HG03135 (cell line): ENCODE measurements around the gene CSH1.
"Not testable (repeated sequence)": the region's sequence is repeated elsewhere in the genome, so short reads cannot be mapped to it uniquely, and the experiment has no call there.

Source experiments
- ATAC-seq: cut with Tn5 transposase; IDR thresholded peaks from one replicate; pipeline ENCODE4 v1.9.1; 2021; ENCODE audit warnings: mild to moderate bottlenecking, moderate library complexity; ENCODE audit not compliant: unreplicated experiment

The CSH1 gene

DNA sequence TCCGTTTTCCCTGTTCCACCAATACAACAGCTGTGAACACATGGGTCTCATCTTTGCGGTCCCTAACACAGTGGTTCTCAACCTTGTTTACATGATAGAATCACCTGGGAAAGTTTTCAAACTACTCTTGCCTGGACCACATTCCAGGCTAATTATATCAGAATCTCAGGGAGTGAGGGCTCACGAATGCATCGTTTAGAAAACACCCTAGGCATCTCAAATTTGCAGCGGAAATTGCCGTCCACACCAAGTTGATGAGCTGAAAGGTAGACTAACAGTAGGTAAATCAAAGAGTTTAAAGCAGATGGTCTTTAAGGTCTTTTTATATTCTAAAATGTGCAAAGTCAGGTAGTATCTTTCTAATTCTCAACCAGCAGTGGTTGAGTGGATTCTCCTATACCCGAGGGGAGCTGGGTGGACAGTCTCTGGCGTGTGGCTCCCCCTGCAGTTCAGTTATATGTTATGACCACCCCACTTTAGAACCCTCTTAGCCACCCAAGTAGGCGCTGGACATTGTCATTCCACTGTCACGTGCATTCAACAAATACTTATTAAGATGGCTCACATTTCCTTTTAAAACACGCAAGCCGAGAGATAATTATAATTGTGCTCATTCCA, 10.9 kb upstream of the CSH1 start:
- not testable (repeated sequence) for ATAC-seq

- ATAC-seq = not testable (repeated sequence)
Observed at GRCh38 chr17:63904796-63905195, 8.4 kb upstream of the CSH1 start.

GRCh38 chr17:63903787-63904201, 7.4 kb upstream of the CSH1 start:
- ATAC-seq = not testable (repeated sequence)

GRCh38 chr17:63901971-63902370, 5.6 kb upstream of the CSH1 start:
- ATAC-seq = not testable (repeated sequence)

DNA sequence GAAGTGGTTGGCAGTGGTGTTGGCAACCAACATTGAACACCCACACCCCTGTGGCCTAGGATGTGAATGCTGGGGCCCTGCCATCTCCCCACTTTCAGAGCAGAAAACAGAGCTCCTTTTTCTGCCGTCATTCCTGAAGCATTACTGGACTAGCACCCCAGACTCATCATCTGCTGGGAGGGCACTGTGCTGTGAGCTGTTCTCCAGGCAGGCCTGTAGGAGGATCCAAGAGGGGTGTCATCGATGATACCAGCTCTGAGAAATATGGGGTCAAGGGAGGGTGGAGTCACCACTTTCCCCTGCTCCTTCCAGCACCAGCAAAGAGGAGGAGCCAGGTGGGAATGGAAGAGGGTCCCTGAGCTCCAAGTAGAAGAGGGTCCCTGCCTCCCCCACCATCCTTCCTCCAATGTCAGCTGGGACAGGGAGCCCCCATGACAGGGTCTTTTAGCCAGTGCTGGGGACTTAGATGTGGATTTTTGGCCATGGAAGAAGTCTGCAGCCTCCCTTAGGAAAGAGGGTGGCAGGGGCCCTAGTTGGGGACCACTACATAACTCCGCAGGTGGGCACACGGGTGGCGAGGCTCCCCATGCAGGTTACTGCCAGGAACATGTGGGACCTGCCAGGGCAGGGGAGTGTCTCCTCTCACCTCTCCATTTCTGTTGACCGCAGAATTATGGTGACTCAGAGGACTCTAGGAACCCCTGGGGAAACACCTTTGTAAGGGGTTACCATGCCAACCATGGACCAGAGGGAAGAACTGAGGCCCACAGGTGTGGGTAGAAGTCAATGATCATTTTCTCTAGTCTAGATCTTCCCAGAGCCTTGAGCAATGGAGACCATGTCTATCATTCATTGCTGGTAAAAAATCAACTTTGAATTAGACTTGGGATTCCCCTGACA, 2.8 kb upstream of the CSH1 start:
- ATAC-seq = not testable (repeated sequence)

DNA sequence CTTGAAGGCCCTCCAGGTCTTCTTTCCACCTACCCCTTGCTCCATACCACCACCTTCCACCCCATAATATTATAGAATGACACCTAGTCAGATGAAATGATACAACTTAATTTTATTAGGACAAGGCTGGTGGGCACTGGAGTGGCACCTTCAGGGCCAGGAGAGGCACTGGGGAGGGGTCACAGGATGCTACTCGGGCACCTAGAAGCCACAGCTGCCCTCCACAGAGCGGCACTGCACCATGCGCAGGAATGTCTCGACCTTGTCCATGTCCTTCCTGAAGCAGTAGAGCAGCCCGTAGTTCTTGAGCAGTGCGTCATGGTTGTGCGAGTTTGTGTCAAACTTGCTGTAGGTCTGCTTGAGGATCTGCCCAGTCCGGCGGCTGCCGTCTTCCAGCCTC, 1.6 kb downstream of the CSH1 start:
- ATAC-seq = not testable (repeated sequence)

GRCh38 chr17:63894021-63894420, 2.4 kb downstream of the CSH1 start:
- ATAC-seq = not testable (repeated sequence)

- not testable (repeated sequence) for ATAC-seq
Observed at GRCh38 chr17:63892316-63893037, 3.9 kb downstream of the CSH1 start.

DNA sequence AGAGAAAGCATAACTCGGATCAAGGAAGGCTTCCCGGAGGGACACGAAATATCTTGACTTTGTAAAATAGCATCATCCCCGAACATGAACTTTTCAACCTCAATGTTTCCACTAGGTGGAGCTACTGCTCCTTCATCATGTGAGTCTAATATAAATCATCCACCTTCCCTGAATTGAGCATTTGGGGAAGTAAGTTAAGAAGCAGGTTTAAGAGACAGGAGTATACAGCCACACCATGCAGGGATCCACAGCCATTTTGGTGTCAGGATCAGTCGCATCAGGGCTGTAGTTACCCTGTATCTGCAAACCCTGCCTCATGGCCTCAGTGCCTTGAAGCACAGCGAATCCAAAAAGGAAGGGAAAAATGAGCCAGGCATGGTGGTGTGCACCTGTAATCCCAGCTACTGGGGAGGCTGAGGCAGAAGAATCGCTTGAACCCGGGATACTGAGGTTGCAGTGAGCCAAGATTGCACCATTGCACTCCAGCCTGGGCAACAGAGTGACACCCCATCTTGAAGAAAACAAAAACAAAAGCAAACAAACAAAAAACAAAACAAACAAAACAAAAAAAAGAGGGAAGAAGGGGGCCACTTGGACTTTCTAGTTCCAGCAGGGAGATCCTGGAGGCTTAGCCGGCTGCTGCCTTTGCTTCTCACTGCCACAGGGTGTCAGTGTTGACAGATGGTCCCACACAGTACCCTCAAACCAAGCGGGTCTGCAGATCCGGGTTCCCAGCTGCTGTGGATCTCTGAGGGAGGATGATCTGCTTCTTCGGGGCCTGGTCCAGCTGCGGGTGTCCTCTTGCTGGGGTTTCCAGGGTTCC, 7.1 kb downstream of the CSH1 start:
- not testable (repeated sequence) for ATAC-seq

DNA sequence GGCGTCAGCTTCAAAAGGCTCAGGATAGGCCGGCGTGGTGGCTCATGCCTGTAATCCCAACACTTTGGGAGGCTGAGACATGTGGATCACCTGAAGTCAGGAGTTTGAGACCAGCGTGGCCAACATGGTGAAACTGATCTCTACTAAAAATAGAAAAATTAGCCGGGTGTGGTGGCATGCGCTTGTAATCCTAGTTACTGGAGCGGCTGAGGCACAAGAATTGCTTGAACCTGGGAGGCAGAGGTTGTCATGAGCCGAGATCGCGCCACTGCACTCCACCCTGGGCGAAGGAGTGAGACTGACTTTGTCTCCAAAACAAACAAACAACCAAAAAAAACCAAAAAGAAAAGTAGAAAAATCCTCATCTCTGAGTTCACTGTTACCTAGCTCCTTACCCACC, 11.3 kb downstream of the CSH1 start:
- not testable (repeated sequence) for ATAC-seq

GRCh38 chr17:63882626-63883126, 13.7 kb downstream of the CSH1 start:
- ATAC-seq = not testable (repeated sequence)

DNA sequence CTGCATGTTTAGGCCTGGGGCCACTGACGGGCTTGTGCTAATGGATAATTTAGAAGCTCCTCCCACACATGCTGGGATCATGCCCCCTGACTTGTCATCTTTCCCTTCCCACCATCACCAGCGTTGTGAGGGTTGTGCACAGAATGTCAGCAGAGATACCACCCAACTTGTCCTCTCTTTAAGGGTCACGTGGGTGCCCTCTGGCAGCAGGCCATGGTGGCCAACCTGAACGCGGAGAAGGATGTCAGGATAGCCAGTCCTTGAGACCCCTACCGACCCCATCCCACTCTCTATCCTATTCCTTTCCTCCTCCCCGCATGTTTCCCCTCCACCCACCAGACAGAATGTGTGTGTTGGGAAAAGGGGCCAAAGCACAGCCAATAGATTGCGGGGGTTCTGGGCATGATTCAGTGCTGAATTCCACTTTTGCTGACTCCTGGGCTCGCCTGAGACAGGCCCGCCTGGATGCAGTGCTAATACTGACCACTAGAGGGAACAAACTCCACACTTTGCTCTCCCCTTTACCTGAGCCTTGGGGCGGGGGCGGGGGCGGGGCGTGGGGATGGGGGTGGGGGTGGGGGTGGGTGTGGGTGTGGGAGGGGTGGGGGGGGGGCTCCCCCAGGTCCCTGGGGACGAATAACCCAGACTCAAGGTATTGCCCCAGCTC, 14.3 kb downstream of the CSH1 start, which contains the start of gene GH2:
Gene GH2 (minus strand): TSS at position 10 of the 667 bp plus-strand sequence. CDS start 143 bp downstream, outside the sequence.
- no peak for ATAC-seq

DNA sequence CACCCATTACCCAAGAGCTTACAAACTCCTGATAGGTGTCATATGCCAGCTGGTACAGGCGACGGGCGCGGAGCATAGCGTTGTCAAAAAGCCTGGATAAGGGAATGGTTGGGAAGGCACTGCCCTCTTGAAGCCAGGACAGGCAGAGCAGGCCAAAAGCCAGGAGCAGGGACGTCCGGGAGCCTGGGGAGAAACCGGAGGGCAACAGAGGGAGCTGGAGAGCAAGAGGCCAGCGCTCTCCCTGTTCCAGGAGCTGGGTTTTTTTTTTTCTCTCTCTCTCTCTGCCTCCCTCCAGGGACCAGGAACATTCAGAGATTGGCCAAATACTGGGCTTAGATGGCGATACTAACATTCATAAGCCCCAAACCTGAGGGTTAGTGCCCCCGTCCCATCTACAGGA, 15.0 kb downstream of the CSH1 start:
- not testable (repeated sequence) for ATAC-seq

DNA sequence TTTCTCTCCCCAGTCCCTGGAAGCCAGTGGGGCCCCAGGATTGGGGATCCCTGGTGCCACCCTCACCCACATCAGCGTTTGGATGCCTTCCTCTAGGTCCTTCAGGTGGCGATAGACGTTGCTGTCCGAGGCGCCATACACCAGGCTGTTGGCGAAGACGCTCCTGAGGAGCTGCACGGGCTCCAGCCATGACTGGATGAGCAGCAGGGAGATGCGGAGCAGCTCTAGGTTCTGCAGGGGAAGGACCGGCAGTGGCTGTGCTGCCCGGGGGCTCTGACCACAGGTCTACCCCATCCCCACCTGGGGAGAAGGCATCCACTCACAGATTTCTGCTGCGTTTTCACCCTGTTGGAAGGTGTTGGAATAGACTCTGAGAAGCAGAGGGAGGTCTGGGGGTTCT, 15.7 kb downstream of the CSH1 start:
- no peak for ATAC-seq

GRCh38 chr17:63878413-63878812, 18.0 kb downstream of the CSH1 start:
- ATAC-seq = not testable (repeated sequence)

- not testable (repeated sequence) for ATAC-seq
Observed at GRCh38 chr17:63874693-63875092, 21.7 kb downstream of the CSH1 start.

GRCh38 chr17:63874061-63874626, 22.2 kb downstream of the CSH1 start:
- not testable (repeated sequence) for ATAC-seq

DNA sequence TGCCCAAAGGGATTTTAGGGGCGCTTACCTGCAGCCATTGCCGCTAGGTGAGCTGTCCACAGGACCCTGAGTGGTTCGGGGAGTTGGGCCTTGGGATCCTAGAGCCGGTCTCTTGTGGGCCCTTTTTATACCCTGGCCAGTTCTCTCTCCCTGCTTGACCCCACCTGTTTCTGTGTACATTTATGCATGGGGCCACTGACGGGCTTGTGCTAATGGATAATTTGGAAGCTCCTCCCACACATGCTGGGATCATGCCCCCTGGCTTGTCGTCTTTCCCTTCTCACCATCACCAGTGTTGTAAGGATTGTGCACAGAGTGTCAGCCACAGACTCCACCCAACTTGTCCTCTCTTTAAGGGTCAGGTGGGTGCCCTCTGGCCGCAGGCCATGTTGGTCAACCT, 22.8 kb downstream of the CSH1 start, which contains the start of gene CSH2:
Gene CSH2 (minus strand): TSS at position 101 of the 400 bp plus-strand sequence. CDS start 63 bp downstream, at position 38.
- not testable (repeated sequence) for ATAC-seq
